CD14-positive monocyte (primary cell): ENCODE measurements around the gene TMEM120B. TPM values are rescaled to one million over a fixed set of nuclear protein-coding genes. Genes with fewer than 3 reads are reported as not detected.
"Not testable (repeated sequence)": the region's sequence is repeated elsewhere in the genome, so short reads cannot be mapped to it uniquely, and the experiment has no call there.

Experiments used
- DNase-seq, 3 donors: peaks; one replicate each; pipeline ENCODE4 v3.0.0-alpha.2; 2011 to 2022
- H2AFZ ChIP-seq: 2 replicates; pipeline ENCODE4 v1.6.0; 2012; ENCODE audit warnings: mild to moderate bottlenecking, low read depth, low read length, inconsistent platforms; ENCODE audit not compliant: insufficient read depth, poor library complexity, severe bottlenecking
- H3K27ac ChIP-seq, 2 donors: 1 replicate in 1 of 2; 2 replicates in 1 of 2; pipeline ENCODE4 v1.5.1; 2012 to 2013; ENCODE audit warnings: low read length in 2 of 2, control low read depth in 1 of 2, inconsistent platforms in 1 of 2, low read depth in 1 of 2, mild to moderate bottlenecking in 1 of 2
- H3K27me3 ChIP-seq, 2 donors: one replicate each; pipeline versions ENCODE4 v1.6.0 to v1.6.1; 2011 to 2013; ENCODE audit warnings: low read length in 2 of 2; ENCODE audit not compliant: control insufficient read depth in 2 of 2, insufficient read depth in 2 of 2
- H3K36me3 ChIP-seq, 2 donors: replicated peaks in 1 of 2; 1 replicate in 1 of 2; 2 replicates in 1 of 2; pipeline versions ENCODE4 v1.5.1 to v1.6.1; 2012 to 2013; ENCODE audit warnings: low read length in 2 of 2, control low read depth in 1 of 2, inconsistent platforms in 1 of 2, mild to moderate bottlenecking in 1 of 2; ENCODE audit not compliant: insufficient read depth in 2 of 2, control insufficient read depth in 1 of 2
- H3K4me1 ChIP-seq, 2 donors: 1 replicate in 1 of 2; 2 replicates in 1 of 2; pipeline versions ENCODE4 v1.5.1 to v1.6.1; 2012 to 2013; ENCODE audit warnings: low read length in 2 of 2, control low read depth in 1 of 2, inconsistent platforms in 1 of 2, mild to moderate bottlenecking in 1 of 2, moderate library complexity in 1 of 2; ENCODE audit not compliant: insufficient read depth in 2 of 2, control insufficient read depth in 1 of 2
- H3K4me2 ChIP-seq: replicated peaks from 2 replicates; pipeline ENCODE3; 2012; ENCODE audit warnings: low read length, moderate library complexity, mild to moderate bottlenecking; ENCODE audit not compliant: poor library complexity, severe bottlenecking; ENCODE audit errors: extremely low read depth
- H3K4me3 ChIP-seq, 3 experiments: fragments of 200-600 bp in 1 of 3; sonication (generic) in 1 of 3; replicated peaks in 1 of 3; 1 replicate in 2 of 3; 2 replicates in 1 of 3; pipeline ENCODE4 v1.5.1; 2011 to 2013; ENCODE audit warnings: low read length in 3 of 3, mild to moderate bottlenecking in 3 of 3, control low read depth in 2 of 3, low read depth in 2 of 3, inconsistent platforms in 1 of 3, moderate library complexity in 1 of 3
- H3K79me2 ChIP-seq: 2 replicates; pipeline ENCODE4 v1.6.0; 2012; ENCODE audit warnings: mild to moderate bottlenecking, control low read depth, inconsistent platforms, low read length, moderate library complexity; ENCODE audit not compliant: insufficient read depth
- H3K9ac ChIP-seq: 2 replicates; pipeline ENCODE4 v1.6.0; 2017; ENCODE audit warnings: low read length, mild to moderate bottlenecking; ENCODE audit not compliant: insufficient read depth, poor library complexity, severe bottlenecking
- H3K9me3 ChIP-seq, 2 donors: replicated peaks in 1 of 2; 1 replicate in 1 of 2; 2 replicates in 1 of 2; pipeline versions ENCODE4 v1.5.1 to v1.6.1; 2012 to 2013; ENCODE audit warnings: low read length in 2 of 2, control low read depth in 1 of 2; ENCODE audit not compliant: control insufficient read depth in 1 of 2, insufficient read depth in 1 of 2
- H4K20me1 ChIP-seq: 2 replicates; pipeline ENCODE4 v1.6.0; 2012; ENCODE audit warnings: mild to moderate bottlenecking, low read length, control low read depth, moderate library complexity; ENCODE audit not compliant: insufficient read depth
- H3K27ac Mint-ChIP-seq, 7 donors: one replicate each; pipeline ENCODE4 v1.8.0; 2020; ENCODE audit warnings: mild to moderate bottlenecking in 7 of 7, mixed read lengths in 7 of 7, moderate library complexity in 6 of 7, inconsistent platforms in 2 of 7
- H3K27me3 Mint-ChIP-seq, 3 donors: one replicate each; pipeline ENCODE4 v1.8.0; 2021 to 2022; ENCODE audit warnings: low read depth in 3 of 3, mild to moderate bottlenecking in 3 of 3, mixed read lengths in 3 of 3, moderate library complexity in 3 of 3, inconsistent platforms in 1 of 3
- H3K36me3 Mint-ChIP-seq, 2 donors: one replicate each; pipeline ENCODE4 v1.8.0; 2020; ENCODE audit warnings: mixed read lengths in 2 of 2, inconsistent platforms in 1 of 2, mild to moderate bottlenecking in 1 of 2
- H3K4me1 Mint-ChIP-seq: one replicate; pipeline ENCODE4 v1.8.0; 2020; ENCODE audit warnings: mild to moderate bottlenecking, mixed read lengths
- H3K4me3 Mint-ChIP-seq, 2 donors: one replicate each; pipeline ENCODE4 v1.8.0; 2020; ENCODE audit warnings: mild to moderate bottlenecking in 2 of 2, mixed read lengths in 2 of 2, moderate library complexity in 1 of 2
- H3K9me3 Mint-ChIP-seq, 7 donors: one replicate each; pipeline ENCODE4 v1.8.0; 2020 to 2022; ENCODE audit warnings: mixed read lengths in 7 of 7, mild to moderate bottlenecking in 6 of 7, moderate library complexity in 6 of 7, inconsistent platforms in 2 of 7
- CTCF ChIP-seq: fragments of 200-600 bp; IDR thresholded peaks from one replicate; pipeline ENCODE4 v1.8.0; 2022; ENCODE audit warnings: antibody characterized with exemption, mild to moderate bottlenecking
- WGBS: methylation state at CpG from one replicate; pipeline ENCODE4 v1.1.5; 2013; ENCODE audit warnings: missing lambda C conversion rate; ENCODE audit not compliant: insufficient coverage; 5-methylcytosine and 5-hydroxymethylcytosine counted together
- intact Hi-C, 2 donors: fragments of 100-400 bp; cut with micrococcal nuclease; formaldehyde crosslinking; loops; one replicate each; pipeline versions ENCODE4 v1.15.0 to v1.15.1; 2023
- polyA minus RNA-seq: library from RNA; depleted of rRNA, polyadenylated mRNA; stranded (reverse); fragments of >200 nt; gene quantifications from 2 replicates; pipeline ENCODE4 v1.2.3, GENCODE V29; 2012
- polyA plus RNA-seq, 3 donors: library from polyadenylated mRNA; depleted of rRNA in 1 of 3; unstranded in 2 of 3; stranded (reverse) in 1 of 3; fragments of 300-500 nt in 2 of 3; fragments of >200 nt in 1 of 3; fragmentation: Illumina TruSeq in 2 of 3; gene quantifications; 1 replicate in 2 of 3; 2 replicates in 1 of 3; pipeline ENCODE4 v1.2.3, GENCODE V29; 2012 to 2021
- total RNA-seq, 12 experiments: library from RNA in 1 of 12; stranded (reverse) in 1 of 12; fragments of 120-200 nt in 1 of 12; gene quantifications; one replicate each; pipeline ENCODE4 v1.2.4 and lab custom pipeline; 2013 to 2026; ENCODE audit warnings: mixed read lengths in 6 of 12, inconsistent platforms in 1 of 12

TMEM120B gene
- 0.85 TPM for total RNA-seq (2013)
- polyA plus RNA-seq (1 to 10 TPM in 2 of 3 donors, under 1 TPM in 1; 0.65 to 2.4 (median 1.1) TPM), polyA minus RNA-seq (0.69 and 2.2 TPM in 2 replicates), total RNA-seq (lab: John Stamatoyannopoulos, UW) (0.64 to 5.2 (median 3.1) reads per million in 11 experiments)

- Mint-ChIP-seq H3K27me3 (peaks cover 2 to 10% (median 4%) of the 10 kb centered on the region in 3 donors), H3K36me3 (no peaks in the 10 kb centered on the region), H3K4me1 (peaks cover 32% of the 10 kb centered on the region), H3K4me3 (peak within 1 kb of the TSS; percentile 91 to 95), H3K9me3 (no peaks in the 10 kb centered on the region), H3K27ac (peak within 1 kb of the TSS; percentile 92 to 98 (median 95))
- H3K36me3 ChIP-seq: no peaks in the 10 kb centered on the region
- peak within 1 kb of the TSS; percentile 54 to 97 (median 94) for H3K4me3 ChIP-seq
- intact Hi-C loops: loop anchor here in 1 of 2 donors (10.0 kb wide), 1 partner anchor 172 kb away; the partner anchor contains the start of gene PSMD9
- peak within 1 kb of the TSS; percentile 70 for H3K9ac ChIP-seq
- H2AFZ ChIP-seq: peak within 1 kb of the TSS; percentile 97
- no peaks in the 10 kb centered on the region for H3K27me3 ChIP-seq
- peak; percentile 62 to 82 (median 72) for DNase-seq
- no peaks in the 10 kb centered on the region for H4K20me1 ChIP-seq
- no peaks in the 10 kb centered on the region for H3K9me3 ChIP-seq
- no peak for TF ChIP-seq CTCF
- peaks cover 18 to 28% of the 10 kb centered on the region in 2 donors for H3K4me1 ChIP-seq
- H3K79me2 ChIP-seq: peaks cover 4% of the 10 kb centered on the region
- H3K27ac ChIP-seq: peak within 1 kb of the TSS; percentile 61 to 86
- under 1% methylated on average over 72 of the region's 74 CpGs for WGBS
- H3K4me2 ChIP-seq: peak within 1 kb of the TSS; percentile 99
These were observed at the start of gene TMEM120B for GRCh38 chr12:121712461-121713256. TSS of gene TMEM120B (plus strand) at chr12:121712752. CDS start at chr12:121712896, 144 bp downstream.

GRCh38 chr12:121663610-121663929 lies 49.0 kb upstream of the TMEM120B start:
- Mint-ChIP-seq H3K36me3 (peaks cover 4 to 10% of the 10 kb centered on the region in 2 donors), H3K4me1 (peaks cover 72% of the 10 kb centered on the region), H3K27me3 (peaks cover 0 to 3% (median 0%) of the 10 kb centered on the region in 3 donors), H3K9me3 (peaks cover 0 to 2% (median 0%) of the 10 kb centered on the region in 7 donors), H3K4me3 (peak overlapping the region; percentile 93 to 100), H3K27ac (peak overlapping the region; percentile 84 to 99 (median 99))
- no CpG with 5 or more reads among the region's 3 CpGs for WGBS
- no peaks in the 10 kb centered on the region for H4K20me1 ChIP-seq
- peak overlapping the region; percentile 81 for H3K9ac ChIP-seq
- TF ChIP-seq CTCF: no peak
- H3K27ac ChIP-seq: peak overlapping the region; percentile 81 to 96
- intact Hi-C loops: loop anchor here (5.0 kb wide), 1 partner anchor 36 kb away; the partner anchor contains the start of gene ORAI1 (in 2 of the 2)
- H3K9me3 ChIP-seq: no peaks in the 10 kb centered on the region
- H3K36me3 ChIP-seq: peaks cover 0 to 2% of the 10 kb centered on the region in 2 donors
- DNase-seq: no peak
- peaks cover 23% of the 10 kb centered on the region for H3K79me2 ChIP-seq
- H3K27me3 ChIP-seq: no peaks in the 10 kb centered on the region
- H3K4me2 ChIP-seq: peak overlapping the region; percentile 81
- peak overlapping the region; percentile 85 for H2AFZ ChIP-seq
- peaks cover 62 to 77% of the 10 kb centered on the region in 2 donors for H3K4me1 ChIP-seq
- peak overlapping the region; percentile 12 to 93 (median 88) for H3K4me3 ChIP-seq

- intact Hi-C loops: loop anchor here in 1 of 2 donors (5.0 kb wide), 1 partner anchor 170 kb away; no protein-coding TSS in a partner anchor
- H3K36me3 ChIP-seq: not testable (repeated sequence)
These were observed 45.7 kb upstream of the TMEM120B start for GRCh38 chr12:121666829-121667228.

More at GRCh38 chr12:121666829-121667228, 45.7 kb upstream of the TMEM120B start:
- not testable (repeated sequence) for H3K4me3 Mint-ChIP-seq, H3K9ac ChIP-seq, H3K9me3 Mint-ChIP-seq, H2AFZ ChIP-seq, H3K9me3 ChIP-seq, H3K27me3 Mint-ChIP-seq, H3K4me3 ChIP-seq, H4K20me1 ChIP-seq, H3K27me3 ChIP-seq
- Histone ChIP-seq H3K79me2 (peaks cover 30% of the 10 kb centered on the region), H3K27ac (peak overlapping the region in 1 of 2 donors; percentile 48), H3K4me2 (peak overlapping the region; percentile 21), H3K4me1 (peaks cover 44 to 56% of the 10 kb centered on the region in 2 donors)
- peaks cover 10 to 15% of the 10 kb centered on the region in 2 donors for H3K36me3 Mint-ChIP-seq
- peak in 2 of 3 donors; percentile 16 to 63 for DNase-seq
- peaks cover 55% of the 10 kb centered on the region for H3K4me1 Mint-ChIP-seq
- peak overlapping the region; percentile 70 to 88 (median 79) for H3K27ac Mint-ChIP-seq
- WGBS: 99% methylated on average over 4 of the region's 6 CpGs
